COR-L47 (cell line): ENCODE results near the gene ATXN7L1.
"Not testable (repeated sequence)": the region's sequence is repeated elsewhere in the genome, so short reads cannot be mapped to it uniquely, and the experiment has no call there.

Experiments
- DNase-seq: peaks from one replicate; lab custom pipeline; 2025; lab: John Stamatoyannopoulos, UW

ATXN7L1 gene

DNA sequence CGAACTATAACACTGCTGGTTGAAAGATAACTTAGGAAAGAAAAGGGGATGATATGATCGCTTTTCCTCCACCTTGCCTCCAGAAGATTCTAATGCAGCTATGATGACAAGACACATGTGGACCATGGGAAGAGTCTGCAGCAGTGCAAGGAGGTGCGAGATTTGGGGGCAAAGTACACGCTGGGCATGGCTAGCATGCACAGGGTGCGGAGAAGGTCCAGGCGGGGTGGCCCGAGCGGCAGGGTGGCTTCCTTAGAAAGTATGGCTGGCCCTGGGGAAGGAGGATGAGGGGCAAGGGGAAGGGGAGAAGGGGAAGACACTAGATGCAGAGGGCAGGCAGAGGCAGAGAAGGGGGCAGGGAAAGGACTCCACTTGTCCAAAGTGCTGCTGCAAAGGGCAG lies 15.6 kb downstream of the ATXN7L1 start:
- DNase-seq: no peak

DNA sequence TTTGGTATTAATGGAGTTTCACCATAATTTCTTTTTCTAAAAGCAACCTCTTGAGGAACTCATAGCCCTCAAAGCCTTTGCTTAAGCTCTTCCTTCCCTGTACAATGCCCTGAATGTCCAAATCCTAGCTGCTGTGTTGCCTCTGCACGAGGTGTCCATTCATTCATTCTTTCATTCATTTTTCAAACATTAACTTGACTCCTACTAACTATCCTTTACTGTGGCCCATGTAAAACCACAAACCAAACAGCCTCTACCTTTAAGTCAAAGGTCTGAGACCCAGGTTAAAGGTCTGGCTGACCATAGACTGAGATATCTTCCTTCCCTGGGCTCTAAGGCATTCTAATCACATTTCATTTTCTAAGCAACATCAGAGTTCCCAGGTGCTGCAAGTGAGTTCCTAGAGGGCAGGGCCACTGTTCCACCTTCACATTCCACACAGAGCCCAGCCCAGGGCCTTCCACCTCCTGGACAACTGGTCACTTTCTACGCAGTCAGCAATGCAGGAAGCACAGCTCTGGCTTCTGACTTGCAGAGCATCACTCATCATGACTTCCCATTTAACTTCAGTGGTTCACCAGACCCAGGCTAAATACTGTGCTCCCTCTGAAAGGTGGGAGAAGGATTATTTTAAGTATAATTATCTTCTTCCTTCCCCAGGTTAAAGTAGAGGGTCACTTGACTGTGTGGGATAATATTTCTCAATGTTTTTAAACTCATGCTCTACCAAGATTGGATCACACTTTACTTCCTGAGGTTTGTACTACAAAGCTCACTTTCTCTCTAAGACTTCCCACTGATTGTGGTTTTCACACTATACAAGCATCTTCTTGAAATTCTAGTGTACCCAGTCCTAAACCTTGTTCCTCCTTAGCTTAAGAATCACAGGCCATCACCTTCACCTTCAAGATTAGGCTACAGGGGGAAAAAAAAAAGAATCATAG lies 19.1 kb downstream of the ATXN7L1 start:
- no peak for DNase-seq

DNA sequence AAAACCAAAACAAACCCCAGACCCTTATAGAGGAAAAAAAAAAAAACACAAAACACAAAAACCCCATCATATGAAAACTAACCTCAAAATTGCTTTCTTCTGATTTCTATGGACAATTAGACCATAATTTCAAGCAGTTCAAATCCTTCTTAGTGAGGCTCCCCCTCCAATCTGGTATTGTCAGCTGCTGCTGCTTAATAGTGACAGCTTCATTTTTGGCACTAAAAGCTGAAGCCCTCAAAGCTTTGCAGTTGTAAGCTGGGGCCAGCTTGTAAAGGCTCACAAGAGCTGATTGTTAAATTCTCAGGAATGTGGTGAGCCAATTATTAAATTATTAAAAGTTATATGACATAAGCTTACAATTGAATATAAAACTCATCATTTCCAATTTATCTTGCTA lies 21.9 kb downstream of the ATXN7L1 start:
- DNase-seq: no peak

- no peak for DNase-seq
Measured at GRCh38 chr7:105853931-105854419, 22.4 kb downstream of the ATXN7L1 start.

DNA sequence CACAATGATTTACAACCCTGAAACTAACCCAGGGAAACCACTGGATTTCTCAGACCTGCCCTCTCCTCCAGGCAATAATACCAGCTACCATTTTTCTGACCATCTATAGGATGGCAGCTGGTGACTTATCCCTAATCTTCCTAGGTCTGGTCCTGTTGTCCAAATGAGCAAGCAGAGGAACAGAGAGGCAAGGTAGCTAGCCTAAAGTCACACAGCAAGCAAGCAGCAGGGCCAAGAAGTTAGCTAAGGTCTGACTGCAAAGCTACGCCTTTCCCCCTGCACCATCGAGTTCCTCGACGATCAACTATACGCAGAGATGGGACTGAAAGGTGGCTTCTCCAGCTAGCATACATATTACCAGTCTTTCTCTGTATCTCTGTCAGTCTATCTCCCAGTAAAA lies 25.3 kb downstream of the ATXN7L1 start:
- no peak for DNase-seq

- DNase-seq: no peak
Measured at GRCh38 chr7:105849122-105849855, 27.1 kb downstream of the ATXN7L1 start.

DNA sequence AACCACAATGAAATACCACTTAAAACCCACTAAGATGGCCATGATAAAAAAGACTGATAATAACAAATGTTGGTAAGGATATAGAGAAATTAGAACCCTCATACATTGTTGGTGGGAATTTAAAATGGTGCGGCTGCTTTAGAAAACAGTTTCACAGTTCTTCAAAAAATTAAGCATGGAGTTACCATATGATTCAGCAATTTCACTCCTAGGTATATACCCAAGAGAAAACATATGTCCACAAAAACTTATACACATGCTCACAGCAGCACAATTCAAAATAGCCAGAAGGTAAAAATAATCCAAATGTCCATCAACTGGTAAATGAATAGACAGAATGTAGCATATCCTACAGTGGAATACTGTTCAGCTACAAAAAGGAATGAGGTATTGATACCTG lies 30.0 kb downstream of the ATXN7L1 start:
- no peak for DNase-seq

DNA sequence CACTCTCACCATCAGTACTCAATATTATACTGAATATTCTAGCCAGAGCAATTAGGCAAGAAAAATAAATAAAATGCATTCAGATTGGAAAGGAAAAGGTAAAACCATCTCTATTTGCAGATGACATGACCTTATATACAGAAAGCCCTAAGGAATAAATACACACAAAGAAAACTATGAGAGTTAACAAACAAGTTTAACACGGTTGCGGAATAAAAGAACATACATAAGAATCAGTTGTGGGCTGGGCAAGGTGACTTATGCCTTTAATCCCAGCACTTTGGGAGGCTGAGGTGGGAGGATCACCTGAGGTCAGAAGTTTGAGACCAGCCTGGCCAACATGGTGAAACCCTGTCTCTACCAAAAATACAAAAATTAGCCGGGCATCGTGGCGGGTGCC lies 31.7 kb downstream of the ATXN7L1 start:
- DNase-seq: not testable (repeated sequence)

- DNase-seq: no peak
Measured at GRCh38 chr7:105841866-105842265, 34.5 kb downstream of the ATXN7L1 start.

DNA sequence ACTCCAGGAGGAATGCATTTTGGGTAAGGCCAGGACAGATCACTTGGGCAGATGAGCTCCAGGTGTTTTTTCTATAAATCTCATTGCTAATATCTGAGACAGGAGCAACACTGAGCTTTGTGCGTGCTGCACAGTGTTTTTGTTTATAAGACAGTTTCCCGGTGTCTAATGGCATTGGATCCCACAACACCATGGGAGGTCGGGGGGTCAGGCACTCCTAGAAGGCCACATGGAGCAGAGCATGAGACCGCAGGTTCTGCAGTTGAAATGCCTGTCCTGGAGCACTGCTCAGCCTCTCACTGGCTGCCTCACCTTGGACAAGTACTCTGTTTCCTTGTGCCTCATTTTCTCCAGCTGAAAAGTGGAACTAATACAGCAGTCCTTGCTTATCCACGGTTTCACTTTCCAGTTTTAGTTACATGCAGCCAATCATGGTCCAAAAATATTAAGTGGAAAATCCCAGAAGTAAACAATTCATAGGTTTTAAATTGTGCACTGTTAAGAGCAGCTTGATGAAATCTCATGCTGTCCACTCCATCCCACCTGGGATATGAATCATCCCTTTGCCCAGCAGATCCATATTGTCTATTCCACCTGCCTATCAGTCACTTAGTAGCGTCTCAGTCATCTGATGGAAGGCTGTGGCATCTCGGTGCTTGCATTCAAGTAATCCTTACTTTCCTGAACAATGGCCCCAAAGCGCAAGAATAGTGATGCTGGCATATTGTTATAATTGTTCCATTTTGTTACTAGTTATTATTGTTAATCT lies 35.2 kb downstream of the ATXN7L1 start:
- DNase-seq: no peak

DNA sequence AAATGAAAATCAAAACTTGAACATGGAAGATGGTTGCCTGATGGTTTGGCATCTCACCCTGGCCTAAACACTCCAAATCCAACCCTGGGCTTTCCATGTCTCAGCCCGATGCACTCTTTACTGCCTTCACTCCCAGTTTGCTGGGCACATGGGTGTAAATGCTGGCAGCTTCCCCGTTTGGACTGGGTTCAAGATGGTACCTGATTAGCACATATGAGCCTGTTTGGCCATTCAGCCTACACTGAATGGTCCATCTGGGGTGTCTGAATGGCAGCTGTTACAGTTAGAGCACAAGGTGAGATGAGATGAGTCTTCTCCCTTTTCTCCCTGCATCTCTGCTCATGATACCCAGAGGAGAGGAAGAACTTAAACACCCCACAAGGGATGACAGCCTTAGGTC lies 37.1 kb downstream of the ATXN7L1 start:
- DNase-seq: no peak

GRCh38 chr7:105838627-105839231 lies 37.7 kb downstream of the ATXN7L1 start:
- peak; percentile 78 for DNase-seq

DNA sequence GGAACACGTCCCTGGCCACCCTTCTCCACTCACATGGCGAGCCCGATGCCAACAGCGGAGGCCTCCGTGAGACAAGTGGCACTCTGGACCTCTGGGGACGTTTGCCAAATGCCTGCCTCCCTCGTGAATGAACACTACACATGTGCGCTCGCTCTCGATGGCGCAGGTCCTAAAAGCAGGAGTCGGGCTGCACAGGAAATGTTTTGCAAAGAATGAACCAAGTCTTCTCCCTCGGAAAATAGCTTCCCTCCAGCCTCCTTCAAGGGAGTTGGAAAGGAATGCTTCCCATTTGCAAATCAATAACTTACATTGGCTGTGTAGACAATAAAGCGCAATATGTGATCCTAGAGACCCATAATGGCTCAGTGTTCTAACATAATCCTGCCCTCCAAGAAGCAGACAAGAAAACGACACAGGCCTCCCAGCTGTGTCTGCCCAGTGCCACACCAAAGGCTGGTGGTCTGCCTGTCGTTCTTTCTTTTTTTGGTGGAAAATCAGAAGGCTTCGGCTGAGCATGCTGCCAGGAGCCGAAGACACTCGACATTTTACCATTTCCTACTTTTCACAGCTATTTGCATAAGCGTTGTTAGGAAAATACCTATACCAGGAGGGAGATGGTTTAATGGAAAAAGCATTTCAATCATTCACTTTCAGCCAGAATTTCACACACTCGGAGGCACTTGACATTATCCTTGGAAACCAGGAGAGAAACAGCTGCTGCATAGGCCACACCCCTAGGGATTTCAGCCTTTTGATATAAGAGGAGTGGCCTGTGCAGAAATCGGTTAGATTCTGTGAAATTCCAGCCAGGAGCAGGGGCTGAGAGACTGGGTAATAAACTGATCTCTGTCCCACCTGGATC lies 38.4 kb downstream of the ATXN7L1 start:
- DNase-seq: no peak

DNA sequence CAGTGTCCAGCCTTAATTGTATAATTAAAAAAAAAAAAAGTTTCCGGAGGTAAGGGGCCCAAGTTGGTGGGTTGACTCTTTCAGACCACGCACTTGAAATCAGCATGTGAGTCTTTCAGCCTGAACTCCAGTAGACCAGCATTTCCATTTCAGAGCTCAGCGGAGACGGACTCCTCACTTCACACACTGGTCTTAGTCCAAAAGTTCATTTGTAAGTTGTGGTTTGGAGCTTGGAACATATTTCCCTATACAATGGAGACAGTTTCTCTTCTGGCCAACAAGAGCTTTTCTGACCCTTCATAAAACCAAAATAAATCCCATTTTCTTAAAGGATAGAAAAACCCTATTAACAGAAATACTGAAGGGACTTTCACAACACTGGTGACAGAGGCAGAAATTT lies 41.0 kb downstream of the ATXN7L1 start:
- DNase-seq: no peak

DNA sequence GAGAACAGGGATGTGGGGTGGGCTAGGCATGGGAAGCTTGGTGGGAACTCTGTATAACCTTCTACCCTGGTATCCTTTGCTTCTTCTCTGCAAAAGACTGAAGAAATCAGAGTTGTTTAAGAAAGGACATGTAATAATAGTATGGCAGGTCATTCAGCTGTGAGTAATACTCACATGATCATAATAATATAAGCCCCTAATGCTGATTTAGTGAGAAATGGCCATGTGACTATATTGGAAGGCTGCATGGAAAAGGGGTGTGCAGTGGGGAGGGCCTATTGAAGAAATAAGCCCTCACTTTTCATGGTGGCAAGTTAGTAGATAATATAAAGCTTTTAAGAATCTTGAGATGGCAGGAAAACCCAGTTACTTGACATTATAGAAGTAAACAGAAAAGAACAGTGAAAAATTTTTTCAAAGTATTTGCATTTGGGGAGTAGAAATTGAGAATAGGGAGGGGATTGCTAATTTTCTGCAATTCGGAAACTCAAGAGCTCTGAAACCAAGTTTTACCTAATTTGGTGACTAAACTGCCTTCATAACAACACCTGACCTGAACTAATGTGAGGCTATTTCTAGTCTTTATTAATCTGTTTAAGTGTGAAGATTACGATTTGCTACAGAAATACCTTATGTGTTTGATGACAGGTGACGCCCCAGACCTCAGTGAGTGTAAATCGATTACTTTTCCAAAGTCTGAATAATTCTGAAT lies 44.4 kb downstream of the ATXN7L1 start:
- no peak for DNase-seq

DNA sequence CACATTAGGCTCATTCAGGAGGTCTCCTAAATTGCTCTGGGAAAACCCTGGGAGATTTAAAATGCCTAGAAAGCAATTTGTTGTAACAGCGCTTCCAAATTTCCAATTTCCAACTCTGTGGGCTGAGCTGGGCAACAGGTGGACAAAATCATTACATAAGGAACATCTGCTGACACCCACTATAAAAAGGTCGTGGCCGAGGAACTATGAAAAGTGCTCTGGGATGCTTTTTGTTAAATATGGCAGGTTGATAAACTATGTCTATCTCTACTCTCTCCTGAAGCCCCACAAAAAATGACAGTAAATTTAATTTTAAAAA lies 45.1 kb downstream of the ATXN7L1 start:
- no peak for DNase-seq

- no peak for DNase-seq
Measured at GRCh38 chr7:105830405-105831301, 45.7 kb downstream of the ATXN7L1 start.

GRCh38 chr7:105829681-105830322 lies 46.6 kb downstream of the ATXN7L1 start:
- no peak for DNase-seq

DNA sequence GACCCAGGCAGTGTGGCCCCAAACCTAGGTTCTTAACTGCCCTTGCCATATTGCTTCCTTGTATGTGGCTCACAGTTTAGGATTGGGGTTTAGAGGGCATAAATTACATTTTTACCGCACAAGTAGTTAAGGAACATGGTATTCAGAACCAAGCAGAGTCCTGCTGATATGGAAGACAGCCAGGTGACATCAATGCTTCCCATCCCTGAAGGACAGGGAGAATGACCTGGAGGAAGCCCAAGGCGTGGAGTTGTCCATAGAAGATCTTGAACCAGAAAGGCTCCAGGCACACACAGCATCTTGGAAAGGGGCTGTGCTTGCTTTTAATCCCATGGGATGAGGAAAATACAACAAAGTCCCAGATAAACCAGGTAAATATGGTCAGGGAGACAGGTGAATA lies 48.3 kb downstream of the ATXN7L1 start:
- DNase-seq: no peak
